ENCODE measurements around the gene FN3K. TPM values are rescaled to one million over a fixed set of nuclear protein-coding genes. Genes with fewer than 3 reads are reported as not detected.
A peak's percentile ranks its signal among the peaks of the same experiment; 100 is the strongest.

FN3K gene
- total RNA-seq, 4 donors from 2014 or later, result 1.1 to 5.5 (median 2.7) TPM

DNA sequence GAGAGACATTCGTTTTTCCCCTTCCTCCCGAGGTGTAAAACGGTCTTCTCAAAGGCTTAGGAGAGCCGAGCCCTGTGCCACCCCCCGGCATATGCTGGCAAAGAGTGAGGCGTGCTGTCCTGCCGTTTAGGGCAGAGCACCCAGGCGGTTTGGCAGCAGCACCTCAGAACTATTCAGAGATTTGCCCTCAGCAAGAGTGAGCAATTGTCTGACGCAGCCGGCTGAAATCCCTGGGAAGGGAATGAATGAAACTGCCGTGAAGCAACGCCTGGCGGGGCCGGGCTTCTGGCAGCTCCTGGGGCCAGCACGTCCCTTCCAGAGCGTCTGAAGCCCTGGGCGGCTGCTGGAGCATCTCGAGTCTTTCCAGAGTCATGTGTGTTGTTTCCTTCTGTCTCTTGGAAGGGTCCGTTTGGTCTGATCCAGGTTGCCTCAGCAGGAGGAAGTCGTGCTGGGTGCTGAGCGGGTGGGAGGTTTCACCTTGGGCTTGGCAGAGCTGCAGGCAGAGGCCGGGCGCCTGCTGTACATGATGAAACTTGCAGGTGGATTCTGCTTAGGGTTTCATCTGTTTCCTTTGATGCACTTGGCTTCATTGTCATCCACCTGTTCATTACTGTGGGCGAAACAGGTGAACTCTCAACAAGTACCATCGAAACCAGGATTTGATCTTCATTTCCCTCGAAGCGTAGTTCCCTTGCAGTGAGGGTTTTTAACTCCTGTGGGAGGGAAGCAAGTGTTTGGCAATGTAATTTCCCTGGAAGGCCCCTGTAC is 51.9 kb downstream of the FN3K start:
- H3K4me1 ChIP-seq, result peaks cover 28 to 32% of the 10 kb centered on the region in 2 donors
- no peaks in the 10 kb centered on the region for H3K9me3 ChIP-seq
- peak; percentile 71 for TF ChIP-seq POLR2A (IDR thresholded peaks at IDR 0.05)
- TF ChIP-seq, protein P1, sequence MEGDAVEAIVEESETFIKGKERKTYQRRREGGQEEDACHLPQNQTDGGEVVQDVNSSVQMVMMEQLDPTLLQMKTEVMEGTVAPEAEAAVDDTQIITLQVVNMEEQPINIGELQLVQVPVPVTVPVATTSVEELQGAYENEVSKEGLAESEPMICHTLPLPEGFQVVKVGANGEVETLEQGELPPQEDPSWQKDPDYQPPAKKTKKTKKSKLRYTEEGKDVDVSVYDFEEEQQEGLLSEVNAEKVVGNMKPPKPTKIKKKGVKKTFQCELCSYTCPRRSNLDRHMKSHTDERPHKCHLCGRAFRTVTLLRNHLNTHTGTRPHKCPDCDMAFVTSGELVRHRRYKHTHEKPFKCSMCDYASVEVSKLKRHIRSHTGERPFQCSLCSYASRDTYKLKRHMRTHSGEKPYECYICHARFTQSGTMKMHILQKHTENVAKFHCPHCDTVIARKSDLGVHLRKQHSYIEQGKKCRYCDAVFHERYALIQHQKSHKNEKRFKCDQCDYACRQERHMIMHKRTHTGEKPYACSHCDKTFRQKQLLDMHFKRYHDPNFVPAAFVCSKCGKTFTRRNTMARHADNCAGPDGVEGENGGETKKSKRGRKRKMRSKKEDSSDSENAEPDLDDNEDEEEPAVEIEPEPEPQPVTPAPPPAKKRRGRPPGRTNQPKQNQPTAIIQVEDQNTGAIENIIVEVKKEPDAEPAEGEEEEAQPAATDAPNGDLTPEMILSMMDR (IDR thresholded peaks at IDR 0.05 in 4 of 5, conservative IDR thresholded peaks at IDR 0.05 in 1 of 5), result no peak
- H3K27me3 ChIP-seq, result no peaks in the 10 kb centered on the region
- peak; percentile 89 to 90 for ATAC-seq
- in situ Hi-C loops (cut with MboI; ENCODE audit: low sequenced_read_pairs in 4 of 4) (loop anchor here in 3 of 4 donors (10.0 kb wide), 1 partner anchor 128 kb away; no protein-coding TSS in a partner anchor), intact Hi-C loops (cut with DNase I; ENCODE audit: low total_unique reads) (loop anchor here (1.0 to 10.0 kb wide), 5 partner anchors 17 to 268 kb away; no protein-coding TSS in a partner anchor)
- H3K27ac ChIP-seq, result peak overlapping the region; percentile 82 to 90 (median 85)
- H3K36me3 ChIP-seq, result peaks cover 0 to 7% of the 10 kb centered on the region in 2 donors
- peak; percentile 92 to 97 for DNase-seq
- no peak overlapping the region for H3K4me3 ChIP-seq

DNA sequence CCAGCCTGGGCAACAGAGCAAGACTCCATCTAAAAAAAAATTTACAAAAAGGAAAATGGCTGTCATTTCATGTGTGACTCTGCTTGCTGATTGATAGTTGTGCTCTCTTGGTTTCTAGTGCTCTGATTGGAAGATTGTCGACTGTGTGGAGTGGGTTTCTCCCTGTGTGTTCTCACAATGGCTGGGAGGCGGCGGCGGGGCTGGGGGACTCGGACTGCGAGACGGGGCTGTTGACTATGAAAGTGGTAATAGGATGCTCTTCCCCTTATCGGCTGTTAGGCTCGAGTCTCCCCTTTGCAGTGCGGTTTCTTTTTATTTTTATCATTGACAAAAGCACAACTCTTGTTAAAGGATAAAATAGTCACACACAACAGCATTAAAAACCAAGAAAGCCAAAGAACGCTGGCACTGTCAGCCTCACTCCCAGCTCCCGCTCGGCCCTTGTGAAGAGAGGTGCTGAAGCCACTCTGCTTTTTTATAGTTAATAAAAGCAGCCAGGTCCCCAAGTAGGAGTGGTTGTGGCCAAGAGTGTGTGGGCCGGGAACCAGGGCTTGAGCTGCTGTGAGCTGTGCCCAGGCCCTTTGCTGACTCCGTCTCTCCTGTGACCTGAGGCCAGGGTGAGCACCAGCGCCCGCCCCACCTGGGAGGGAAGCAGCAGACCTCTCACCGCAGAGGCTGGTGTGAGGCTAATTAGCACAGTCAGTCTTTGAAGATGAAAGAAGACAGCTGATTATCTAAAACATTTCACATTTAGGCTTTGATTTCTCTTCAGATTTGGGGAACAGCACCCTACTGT is 53.0 kb downstream of the FN3K start:
- no peak for TF ChIP-seq POLR2A (IDR thresholded peaks at IDR 0.05)
- TF ChIP-seq, protein P1 (IDR thresholded peaks at IDR 0.05 in 4 of 5, conservative IDR thresholded peaks at IDR 0.05 in 1 of 5), result no peak
- in situ Hi-C loops (cut with MboI; ENCODE audit: low sequenced_read_pairs in 4 of 4) (loop anchor here in 3 of 4 donors (10.0 kb wide), 1 partner anchor 126 kb away; no protein-coding TSS in a partner anchor), intact Hi-C loops (cut with DNase I; ENCODE audit: low total_unique reads) (loop anchor here (10.0 kb wide), 1 partner anchor 266 kb away; no protein-coding TSS in a partner anchor)
- peak in 1 of 2 donors; percentile 49 for DNase-seq
- H3K4me3 ChIP-seq, result no peak overlapping the region
- no peaks in the 10 kb centered on the region for H3K9me3 ChIP-seq
- H3K27ac ChIP-seq, result peak overlapping the region; percentile 82 to 90 (median 85)
- no peak for ATAC-seq
- peaks cover 0 to 4% of the 10 kb centered on the region in 2 donors for H3K36me3 ChIP-seq
- H3K27me3 ChIP-seq, result no peaks in the 10 kb centered on the region
- H3K4me1 ChIP-seq, result peaks cover 23 to 29% of the 10 kb centered on the region in 2 donors

DNA sequence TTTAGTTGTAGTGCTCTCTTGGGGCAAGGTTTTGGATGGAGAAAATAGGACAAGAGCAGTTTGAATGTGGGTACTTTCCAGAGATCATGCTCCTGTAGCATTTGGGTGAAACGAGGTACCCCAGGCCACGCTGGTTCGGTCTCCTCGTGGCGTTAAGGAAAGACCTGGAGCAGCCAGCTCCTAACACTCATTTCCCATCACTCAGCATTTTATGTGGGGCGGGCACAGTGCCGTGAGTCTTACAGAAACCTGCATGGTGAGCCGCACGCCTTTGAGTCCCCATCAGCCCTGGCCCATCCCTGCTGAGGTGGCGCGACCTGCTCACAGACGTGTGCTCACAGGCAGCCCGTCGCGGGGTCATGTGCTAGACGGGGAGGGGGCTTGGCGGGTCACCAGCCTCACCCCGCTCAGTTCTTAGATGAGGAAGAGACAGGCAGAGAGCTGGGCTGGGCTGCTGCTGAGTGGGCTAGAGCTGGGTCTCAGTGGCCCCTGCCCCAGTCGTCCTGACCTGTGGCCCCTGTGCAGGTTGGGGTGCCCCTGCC is 53.7 kb downstream of the FN3K start:
- H3K4me3 ChIP-seq, result no peak overlapping the region
- in situ Hi-C loops (cut with MboI; ENCODE audit: low sequenced_read_pairs in 4 of 4) (loop anchor here in 3 of 4 donors (10.0 kb wide), 1 partner anchor 126 kb away; no protein-coding TSS in a partner anchor), intact Hi-C loops (cut with DNase I; ENCODE audit: low total_unique reads) (loop anchor here (10.0 kb wide), 1 partner anchor 266 kb away; no protein-coding TSS in a partner anchor)
- H3K9me3 ChIP-seq, result no peaks in the 10 kb centered on the region
- H3K36me3 ChIP-seq, result no peaks in the 10 kb centered on the region
- H3K27me3 ChIP-seq, result no peaks in the 10 kb centered on the region
- ATAC-seq, result no peak
- TF ChIP-seq, protein P1 (IDR thresholded peaks at IDR 0.05 in 4 of 5, conservative IDR thresholded peaks at IDR 0.05 in 1 of 5), result no peak
- TF ChIP-seq POLR2A (IDR thresholded peaks at IDR 0.05), result no peak
- peaks cover 23 to 29% of the 10 kb centered on the region in 2 donors for H3K4me1 ChIP-seq
- no peak for DNase-seq
- H3K27ac ChIP-seq, result peak overlapping the region in 2 of 4 donors; percentile 83 to 90

DNA sequence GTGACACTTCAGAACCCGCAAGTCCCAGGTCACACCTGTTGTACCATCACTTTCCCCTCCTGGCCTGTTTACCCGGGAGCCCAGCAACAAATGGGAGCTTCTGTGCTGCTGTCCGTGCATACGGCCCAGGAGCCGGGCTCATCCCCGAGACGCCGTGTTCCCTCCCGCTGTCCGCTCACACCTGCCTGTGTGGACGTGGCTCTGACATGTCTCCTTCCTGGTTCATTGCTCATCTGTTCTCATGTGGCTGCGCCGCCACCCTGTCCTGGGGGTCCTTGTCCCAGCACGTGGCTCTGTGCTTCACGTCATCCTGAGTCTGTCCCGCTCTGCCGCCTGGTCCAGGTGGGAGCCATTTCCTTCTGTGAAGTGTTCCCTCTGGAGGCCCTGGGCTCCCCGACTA is 54.4 kb downstream of the FN3K start:
- Histone ChIP-seq H3K9me3 (no peaks in the 10 kb centered on the region), H3K36me3 (no peaks in the 10 kb centered on the region), H3K27ac (no peak overlapping the region), H3K4me1 (peaks cover 23 to 29% of the 10 kb centered on the region in 2 donors), H3K4me3 (no peak overlapping the region), H3K27me3 (no peaks in the 10 kb centered on the region)
- DNase-seq (no peak), ATAC-seq (no peak)
- TF ChIP-seq POLR2A (IDR thresholded peaks at IDR 0.05), result no peak
- TF ChIP-seq, protein P1 (IDR thresholded peaks at IDR 0.05 in 4 of 5, conservative IDR thresholded peaks at IDR 0.05 in 1 of 5), result no peak
- in situ Hi-C loops (cut with MboI; ENCODE audit: low sequenced_read_pairs in 4 of 4) (loop anchor here in 3 of 4 donors (10.0 kb wide), 1 partner anchor 125 kb away; no protein-coding TSS in a partner anchor), intact Hi-C loops (cut with DNase I; ENCODE audit: low total_unique reads) (loop anchor here (10.0 kb wide), 1 partner anchor 265 kb away; no protein-coding TSS in a partner anchor)

All from gastrocnemius medialis (tissue), 4 donors.